HFFc6 (cell line): Measurements from ENCODE around the gene SLC4A11. TPM values are rescaled to one million over a fixed set of nuclear protein-coding genes. Genes with fewer than 3 reads are reported as not detected.
A peak's percentile ranks its signal among the peaks of the same experiment; 100 is the strongest.
"Not testable (repeated sequence)": the region's sequence is repeated elsewhere in the genome, so short reads cannot be mapped to it uniquely, and the experiment has no call there.

Experiments used
- DNase-seq: peaks from one replicate; pipeline ENCODE4 v3.0.0-alpha.2; 2018
- H3K27ac Mint-ChIP-seq: 2 replicates; pipeline ENCODE4 v1.8.0; 2020; ENCODE audit warnings: mild to moderate bottlenecking, mixed read lengths
- H3K27me3 Mint-ChIP-seq: 2 replicates; pipeline ENCODE4 v1.8.0; 2021; ENCODE audit warnings: mild to moderate bottlenecking, moderate library complexity, mixed read lengths; ENCODE audit not compliant: insufficient read depth
- H3K36me3 Mint-ChIP-seq: 2 replicates; pipeline ENCODE4 v1.8.0; 2021; ENCODE audit warnings: low read depth, mixed read lengths
- H3K4me1 Mint-ChIP-seq: 2 replicates; pipeline ENCODE4 v1.8.0; 2020; ENCODE audit warnings: low read depth, mixed read lengths
- H3K4me3 Mint-ChIP-seq: 2 replicates; pipeline ENCODE4 v1.8.0; 2020; ENCODE audit warnings: mild to moderate bottlenecking, moderate library complexity, mixed read lengths
- H3K9me3 Mint-ChIP-seq: 2 replicates; pipeline ENCODE4 v1.8.0; 2020; ENCODE audit warnings: mild to moderate bottlenecking, mixed read lengths
- total RNA-seq, 6 experiments: library from RNA; stranded (reverse); fragmentation: NEBNext Ultra II Directional; extraction: Animal tissue kit (Norgen Biotek cat#: 25700); gene quantifications; 2 replicates in 1 of 6; 3 replicates in 5 of 6; pipeline ENCODE4 v1.2.3, GENCODE V29; 2021
- TF ChIP-seq, protein P1 (sequence below): fragments of 200-600 bp; sonication (generic); IDR thresholded peaks from 2 replicates; pipeline ENCODE4 v1.5.0; 2021; ENCODE audit warnings: antibody characterized with exemption, mild to moderate bottlenecking

Gene SLC4A11
- total RNA-seq, 6 experiments from 2014 or later: 2.4 to 3.6 (median 3.1) TPM

DNA sequence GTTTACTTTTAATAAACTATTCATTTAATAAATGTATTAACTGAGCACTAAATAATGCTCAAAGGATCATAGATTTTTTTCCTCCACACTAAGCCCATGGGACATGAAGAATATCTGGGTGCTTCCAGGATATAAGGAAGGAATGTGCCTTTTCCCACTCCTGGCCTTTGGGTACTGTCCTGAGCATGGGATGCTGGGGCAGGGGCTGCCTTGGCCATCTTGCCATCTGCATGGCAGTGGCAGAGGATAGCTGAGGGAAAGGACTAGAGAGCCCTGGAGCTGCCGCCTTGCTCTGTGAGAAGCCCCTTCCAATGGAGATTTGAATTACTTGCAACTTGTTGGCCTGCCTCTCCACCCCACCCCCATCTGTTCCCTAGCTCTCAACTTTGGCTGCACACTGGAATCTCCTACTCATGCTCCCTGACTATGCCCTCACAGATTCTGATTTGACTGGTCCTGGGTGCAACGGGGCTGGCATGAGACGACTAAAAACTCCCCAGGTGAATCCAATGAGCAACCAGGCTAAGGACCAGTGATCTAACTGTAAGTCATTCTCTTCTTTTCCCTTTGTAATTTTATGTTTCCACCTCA lies 50.1 kb downstream of the SLC4A11 start:
- H3K4me3 Mint-ChIP-seq: no peak overlapping the region
- no peak for DNase-seq
- H3K9me3 Mint-ChIP-seq: no peaks in the 10 kb centered on the region
- H3K36me3 Mint-ChIP-seq: peaks cover 9% of the 10 kb centered on the region
- no peak overlapping the region for H3K27ac Mint-ChIP-seq
- no peaks in the 10 kb centered on the region; the same call in 1 of the 2 replicates for H3K27me3 Mint-ChIP-seq
- TF ChIP-seq, protein P1, sequence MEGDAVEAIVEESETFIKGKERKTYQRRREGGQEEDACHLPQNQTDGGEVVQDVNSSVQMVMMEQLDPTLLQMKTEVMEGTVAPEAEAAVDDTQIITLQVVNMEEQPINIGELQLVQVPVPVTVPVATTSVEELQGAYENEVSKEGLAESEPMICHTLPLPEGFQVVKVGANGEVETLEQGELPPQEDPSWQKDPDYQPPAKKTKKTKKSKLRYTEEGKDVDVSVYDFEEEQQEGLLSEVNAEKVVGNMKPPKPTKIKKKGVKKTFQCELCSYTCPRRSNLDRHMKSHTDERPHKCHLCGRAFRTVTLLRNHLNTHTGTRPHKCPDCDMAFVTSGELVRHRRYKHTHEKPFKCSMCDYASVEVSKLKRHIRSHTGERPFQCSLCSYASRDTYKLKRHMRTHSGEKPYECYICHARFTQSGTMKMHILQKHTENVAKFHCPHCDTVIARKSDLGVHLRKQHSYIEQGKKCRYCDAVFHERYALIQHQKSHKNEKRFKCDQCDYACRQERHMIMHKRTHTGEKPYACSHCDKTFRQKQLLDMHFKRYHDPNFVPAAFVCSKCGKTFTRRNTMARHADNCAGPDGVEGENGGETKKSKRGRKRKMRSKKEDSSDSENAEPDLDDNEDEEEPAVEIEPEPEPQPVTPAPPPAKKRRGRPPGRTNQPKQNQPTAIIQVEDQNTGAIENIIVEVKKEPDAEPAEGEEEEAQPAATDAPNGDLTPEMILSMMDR: no peak
- H3K4me1 Mint-ChIP-seq: no peaks in the 10 kb centered on the region

GRCh38 chr20:3187861-3188260 lies 51.1 kb downstream of the SLC4A11 start:
- not testable (repeated sequence) for H3K36me3 Mint-ChIP-seq, H3K27ac Mint-ChIP-seq, H3K9me3 Mint-ChIP-seq, H3K27me3 Mint-ChIP-seq, DNase-seq, H3K4me1 Mint-ChIP-seq, H3K4me3 Mint-ChIP-seq

- H3K9me3 Mint-ChIP-seq: no peaks in the 10 kb centered on the region
- no peak overlapping the region for H3K27ac Mint-ChIP-seq
- H3K4me1 Mint-ChIP-seq: no peaks in the 10 kb centered on the region
- DNase-seq: no peak
- H3K36me3 Mint-ChIP-seq: no peaks in the 10 kb centered on the region
- H3K4me3 Mint-ChIP-seq: no peak overlapping the region
- TF ChIP-seq, protein P1: no peak
- no peaks in the 10 kb centered on the region for H3K27me3 Mint-ChIP-seq
These were observed 54.9 kb downstream of the SLC4A11 start for GRCh38 chr20:3183896-3184612.

- H3K4me1 Mint-ChIP-seq, DNase-seq, H3K9me3 Mint-ChIP-seq, H3K27me3 Mint-ChIP-seq, H3K4me3 Mint-ChIP-seq, H3K27ac Mint-ChIP-seq, H3K36me3 Mint-ChIP-seq: not testable (repeated sequence)
These were observed 56.6 kb downstream of the SLC4A11 start for GRCh38 chr20:3182429-3182828.

GRCh38 chr20:3181270-3181669 lies 57.7 kb downstream of the SLC4A11 start:
- H3K4me1 Mint-ChIP-seq: no peaks in the 10 kb centered on the region
- DNase-seq: no peak
- no peaks in the 10 kb centered on the region for H3K27me3 Mint-ChIP-seq
- H3K4me3 Mint-ChIP-seq: no peak overlapping the region
- H3K36me3 Mint-ChIP-seq: no peaks in the 10 kb centered on the region
- no peak overlapping the region for H3K27ac Mint-ChIP-seq
- H3K9me3 Mint-ChIP-seq: no peaks in the 10 kb centered on the region
- TF ChIP-seq, protein P1: no peak

GRCh38 chr20:3180319-3180718 lies 58.7 kb downstream of the SLC4A11 start:
- DNase-seq: no peak
- no peaks in the 10 kb centered on the region for H3K36me3 Mint-ChIP-seq
- TF ChIP-seq, protein P1: no peak
- H3K4me1 Mint-ChIP-seq: peaks cover 3% of the 10 kb centered on the region
- H3K4me3 Mint-ChIP-seq: no peak overlapping the region
- H3K27me3 Mint-ChIP-seq: 0 out of 2 replicates have a peak, but pooled peaks cover 3% of the 10 kb centered on the region
- H3K9me3 Mint-ChIP-seq: no peaks in the 10 kb centered on the region
- H3K27ac Mint-ChIP-seq: 0 out of 2 replicates have a peak overlapping the region, but pooled peaks have one; percentile 5
